Hepatocyte (in vitro differentiated cells): ENCODE measurements around the gene KLRC1.
"Not testable (repeated sequence)": the region's sequence is repeated elsewhere in the genome, so short reads cannot be mapped to it uniquely, and the experiment has no call there.

Experiments
- EZH2 ChIP-seq: fragments of 200-600 bp; sonication (generic); IDR thresholded peaks from 2 replicates; pipeline ENCODE4 v1.6.1; 2016; ENCODE audit warnings: antibody characterized with exemption, mild to moderate bottlenecking, borderline replicate concordance
- EZH2phosphoT487 ChIP-seq: fragments of 200-600 bp; sonication (generic); IDR thresholded peaks from one replicate; pipeline ENCODE4 v1.6.1; 2018; ENCODE audit warnings: antibody characterized with exemption, mild to moderate bottlenecking, low read depth, moderate library complexity; ENCODE audit not compliant: unreplicated experiment, severe bottlenecking
- TF ChIP-seq, protein P1 (sequence below): fragments of 200-600 bp; sonication (generic); IDR thresholded peaks from 2 replicates; pipeline ENCODE4 v1.5.1; 2016; ENCODE audit warnings: antibody characterized with exemption, mild to moderate bottlenecking; ENCODE audit not compliant: poor library complexity

DNA sequence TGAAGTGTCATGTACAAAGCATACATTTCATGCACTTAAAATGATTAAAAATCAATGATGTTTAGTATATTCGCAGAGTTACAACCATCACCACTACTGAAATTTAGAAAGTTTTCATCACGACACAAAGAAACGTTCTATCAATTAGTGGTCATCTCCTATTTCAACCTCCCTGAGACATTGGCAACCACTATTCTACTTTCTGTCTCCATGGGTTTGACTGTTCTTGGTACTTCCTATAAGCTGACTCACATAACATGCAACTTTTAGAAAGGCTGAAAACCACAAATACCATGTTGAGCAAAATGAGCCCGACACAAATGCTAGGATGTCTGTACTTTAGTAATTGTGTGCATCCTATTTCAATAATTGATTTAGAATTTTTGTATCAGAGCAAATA, 22.6 kb downstream of the KLRC1 start:
- TF ChIP-seq, protein P1, sequence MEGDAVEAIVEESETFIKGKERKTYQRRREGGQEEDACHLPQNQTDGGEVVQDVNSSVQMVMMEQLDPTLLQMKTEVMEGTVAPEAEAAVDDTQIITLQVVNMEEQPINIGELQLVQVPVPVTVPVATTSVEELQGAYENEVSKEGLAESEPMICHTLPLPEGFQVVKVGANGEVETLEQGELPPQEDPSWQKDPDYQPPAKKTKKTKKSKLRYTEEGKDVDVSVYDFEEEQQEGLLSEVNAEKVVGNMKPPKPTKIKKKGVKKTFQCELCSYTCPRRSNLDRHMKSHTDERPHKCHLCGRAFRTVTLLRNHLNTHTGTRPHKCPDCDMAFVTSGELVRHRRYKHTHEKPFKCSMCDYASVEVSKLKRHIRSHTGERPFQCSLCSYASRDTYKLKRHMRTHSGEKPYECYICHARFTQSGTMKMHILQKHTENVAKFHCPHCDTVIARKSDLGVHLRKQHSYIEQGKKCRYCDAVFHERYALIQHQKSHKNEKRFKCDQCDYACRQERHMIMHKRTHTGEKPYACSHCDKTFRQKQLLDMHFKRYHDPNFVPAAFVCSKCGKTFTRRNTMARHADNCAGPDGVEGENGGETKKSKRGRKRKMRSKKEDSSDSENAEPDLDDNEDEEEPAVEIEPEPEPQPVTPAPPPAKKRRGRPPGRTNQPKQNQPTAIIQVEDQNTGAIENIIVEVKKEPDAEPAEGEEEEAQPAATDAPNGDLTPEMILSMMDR, result not testable (repeated sequence)
- TF ChIP-seq EZH2, EZH2phosphoT487: not testable (repeated sequence)
